ENCODE results near the gene EPS8L1. TPM values are rescaled to one million over a fixed set of nuclear protein-coding genes. Genes with fewer than 3 reads are reported as not detected.
A peak's percentile ranks its signal among the peaks of the same experiment; 100 is the strongest.
"Not testable (repeated sequence)": the region's sequence is repeated elsewhere in the genome, so short reads cannot be mapped to it uniquely, and the experiment has no call there.

The EPS8L1 gene
- total RNA-seq, 1 donor from 2014 or later: 33.8 TPM

DNA sequence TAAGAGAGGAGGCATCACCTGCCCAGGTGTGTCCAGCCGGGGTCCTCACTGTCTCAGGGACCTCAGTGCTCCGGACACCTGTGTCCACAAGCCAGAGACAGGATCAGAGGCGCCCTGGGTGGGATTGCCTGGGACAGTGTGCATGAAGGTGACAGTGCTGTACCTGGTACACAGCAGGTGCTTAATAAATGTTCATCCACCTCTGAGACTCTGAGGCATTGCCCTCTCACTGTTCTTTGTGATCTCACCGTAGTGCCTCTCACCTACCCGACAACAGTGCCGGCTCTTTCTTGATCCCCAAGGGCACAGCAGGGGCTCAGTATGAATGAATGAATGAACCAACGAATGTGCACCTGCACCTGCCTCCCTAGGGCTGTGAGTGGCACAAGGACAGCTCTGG is 21.9 kb upstream of the EPS8L1 start:
- no peak overlapping the region for H3K4me3 ChIP-seq (ENCODE audit: low read depth, low read length)
- no peak for DNase-seq (ENCODE audit: low read depth)
- TF ChIP-seq, protein P1, sequence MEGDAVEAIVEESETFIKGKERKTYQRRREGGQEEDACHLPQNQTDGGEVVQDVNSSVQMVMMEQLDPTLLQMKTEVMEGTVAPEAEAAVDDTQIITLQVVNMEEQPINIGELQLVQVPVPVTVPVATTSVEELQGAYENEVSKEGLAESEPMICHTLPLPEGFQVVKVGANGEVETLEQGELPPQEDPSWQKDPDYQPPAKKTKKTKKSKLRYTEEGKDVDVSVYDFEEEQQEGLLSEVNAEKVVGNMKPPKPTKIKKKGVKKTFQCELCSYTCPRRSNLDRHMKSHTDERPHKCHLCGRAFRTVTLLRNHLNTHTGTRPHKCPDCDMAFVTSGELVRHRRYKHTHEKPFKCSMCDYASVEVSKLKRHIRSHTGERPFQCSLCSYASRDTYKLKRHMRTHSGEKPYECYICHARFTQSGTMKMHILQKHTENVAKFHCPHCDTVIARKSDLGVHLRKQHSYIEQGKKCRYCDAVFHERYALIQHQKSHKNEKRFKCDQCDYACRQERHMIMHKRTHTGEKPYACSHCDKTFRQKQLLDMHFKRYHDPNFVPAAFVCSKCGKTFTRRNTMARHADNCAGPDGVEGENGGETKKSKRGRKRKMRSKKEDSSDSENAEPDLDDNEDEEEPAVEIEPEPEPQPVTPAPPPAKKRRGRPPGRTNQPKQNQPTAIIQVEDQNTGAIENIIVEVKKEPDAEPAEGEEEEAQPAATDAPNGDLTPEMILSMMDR (conservative IDR thresholded peaks at IDR 0.05; ENCODE audit: low read depth, low read length): no peak

DNA sequence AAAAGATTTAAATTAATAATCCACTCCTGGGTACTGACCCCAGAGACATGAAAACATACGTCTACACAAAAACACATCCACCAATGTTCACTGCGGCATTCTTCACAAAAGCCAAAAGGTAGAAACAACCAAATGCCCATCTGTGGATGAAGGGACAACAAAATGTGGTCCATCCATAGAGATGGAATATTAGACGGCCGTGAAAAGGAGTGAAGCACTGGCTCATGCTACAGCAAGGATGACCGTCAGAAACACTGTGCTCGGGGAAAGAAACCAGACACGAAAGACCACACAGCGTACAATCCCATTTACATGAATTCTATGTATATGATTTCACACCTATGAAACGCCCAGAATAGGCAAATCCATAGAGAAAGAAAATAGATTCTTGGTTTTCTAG is 18.8 kb upstream of the EPS8L1 start:
- DNase-seq (ENCODE audit: low read depth): no peak
- H3K4me3 ChIP-seq (ENCODE audit: low read depth, low read length): no peak overlapping the region
- TF ChIP-seq, protein P1 (conservative IDR thresholded peaks at IDR 0.05; ENCODE audit: low read depth, low read length): no peak

DNA sequence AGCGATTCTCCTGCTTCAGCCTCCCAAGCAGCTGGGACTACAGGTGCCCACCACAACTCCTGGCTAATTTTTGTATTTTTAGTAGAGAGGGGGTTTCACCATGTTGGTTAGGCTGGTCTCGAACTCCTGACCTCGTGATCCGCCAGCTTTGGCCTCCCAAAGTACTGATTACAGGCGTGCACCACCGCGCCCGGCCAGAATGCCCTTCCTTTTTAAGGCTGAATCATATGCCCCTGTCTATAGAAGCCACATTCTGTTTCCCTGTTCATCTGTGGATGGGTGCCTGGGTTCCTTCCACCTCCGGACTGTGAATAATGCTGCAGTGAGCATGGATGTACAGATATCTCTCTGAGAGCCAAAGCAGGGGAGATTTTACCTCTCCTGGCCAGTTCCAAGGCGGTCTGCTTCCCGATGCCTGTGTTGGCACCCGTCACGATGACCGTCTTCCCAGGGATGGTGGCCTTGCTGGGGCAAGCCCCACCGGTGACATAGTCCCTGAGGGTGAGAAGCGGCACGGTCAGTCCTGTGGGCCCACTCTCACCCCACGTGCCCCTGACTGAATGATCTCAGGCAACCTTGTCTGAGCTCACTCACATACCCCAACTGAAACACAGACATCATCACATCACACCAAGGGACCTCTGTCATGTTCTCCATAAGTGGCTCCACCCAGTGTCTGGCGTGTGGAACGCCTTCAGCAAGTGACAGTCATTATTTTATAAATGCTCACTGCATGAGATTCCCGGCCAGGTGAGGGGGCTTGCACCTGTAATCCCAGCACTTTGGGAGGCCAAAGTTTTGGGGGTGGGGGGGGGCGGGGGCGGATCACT is 16.7 kb upstream of the EPS8L1 start:
- no peak for DNase-seq (ENCODE audit: low read depth)

DNA sequence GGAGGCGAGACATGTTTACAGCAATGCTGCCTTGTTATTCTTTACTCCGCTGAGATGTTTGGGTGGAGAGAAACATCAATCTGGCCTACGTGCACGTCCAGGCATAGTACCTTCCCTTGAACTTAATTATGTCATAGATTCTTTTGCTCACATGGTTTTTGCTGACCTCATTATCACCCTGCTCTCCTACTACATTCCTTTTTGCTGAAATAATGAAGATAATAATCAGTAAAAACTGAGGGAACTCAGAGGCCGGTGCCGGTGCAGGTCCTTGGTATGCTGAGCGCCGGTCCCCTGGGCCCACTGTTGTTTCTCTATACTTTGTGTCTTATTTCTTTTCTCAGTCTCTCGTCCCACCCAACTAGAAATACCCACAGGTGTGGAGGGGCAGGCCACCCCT is 15.4 kb upstream of the EPS8L1 start:
- H3K4me3 ChIP-seq (ENCODE audit: low read depth, low read length); DNase-seq (ENCODE audit: low read depth): not testable (repeated sequence)

More for the DNA sequence above, 16.7 kb upstream of the EPS8L1 start:
- TF ChIP-seq, protein P1 (conservative IDR thresholded peaks at IDR 0.05; ENCODE audit: low read depth, low read length): no peak
- no peak overlapping the region for H3K4me3 ChIP-seq (ENCODE audit: low read depth, low read length)

DNA sequence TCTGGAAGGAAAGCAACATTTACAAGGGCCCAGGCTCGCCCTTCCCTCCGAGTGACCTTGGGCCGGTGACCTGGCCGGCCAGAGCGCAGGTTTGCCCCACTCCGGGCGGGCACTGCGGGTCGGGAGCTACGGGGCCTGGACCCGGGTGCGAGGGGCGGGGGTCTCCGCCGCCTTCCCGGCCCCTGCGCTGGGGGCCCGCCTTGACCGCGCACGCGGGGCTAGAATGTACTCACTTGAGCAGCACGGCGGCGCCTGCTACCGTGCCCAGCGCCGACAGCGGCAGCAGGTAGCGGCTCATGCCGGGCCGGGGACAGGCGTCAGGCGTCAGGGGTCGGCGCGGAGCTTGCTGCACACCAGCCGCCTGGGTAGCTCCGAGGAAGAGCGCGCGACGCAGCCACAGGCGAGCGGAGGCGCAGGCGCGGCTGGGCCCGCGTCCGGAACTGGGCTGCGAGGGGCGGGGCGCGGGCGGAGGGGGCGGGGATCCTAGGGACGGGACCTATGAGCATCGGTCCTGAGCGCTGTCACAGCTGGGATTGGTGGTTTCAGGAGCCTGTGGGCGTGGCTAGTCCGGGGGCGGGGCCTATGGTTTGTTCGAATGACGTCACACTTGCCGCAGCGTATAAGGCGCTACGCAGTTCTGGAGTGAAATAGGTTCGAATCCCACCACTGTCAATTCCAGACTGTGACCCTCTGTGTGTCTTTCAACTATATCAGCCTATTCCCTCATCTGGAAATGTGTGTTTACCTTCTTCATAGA is 12.8 kb upstream of the EPS8L1 start, which contains the start of gene RDH13:
Gene RDH13, minus strand, starts transcription at position 414 of the 757 bp plus-strand sequence. Its CDS starts 116 bp downstream, at position 298.
- TF ChIP-seq, protein P1 (conservative IDR thresholded peaks at IDR 0.05; ENCODE audit: low read depth, low read length): no peak
- DNase-seq (ENCODE audit: low read depth): peak; percentile 49
- H3K4me3 ChIP-seq (ENCODE audit: low read depth, low read length): peak within 1 kb of the TSS; percentile 94

DNA sequence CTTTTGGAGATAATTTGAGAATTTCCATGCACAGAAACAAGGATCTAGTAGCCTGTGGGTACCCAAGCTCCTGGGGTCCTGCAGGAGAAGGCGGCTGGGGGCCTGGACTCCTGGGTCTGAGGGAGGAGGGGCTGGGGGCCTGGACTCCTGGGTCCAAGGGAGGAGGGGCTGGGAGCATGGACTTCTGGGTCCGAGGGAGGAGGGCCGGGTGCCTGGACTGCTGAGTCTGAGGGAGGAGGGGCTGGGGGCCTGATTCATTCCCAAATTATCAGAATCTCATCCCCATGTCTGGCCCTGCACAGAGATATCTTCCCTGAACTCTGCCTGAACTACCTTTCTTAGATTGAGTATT is 12.2 kb upstream of the EPS8L1 start:
- H3K4me3 ChIP-seq (ENCODE audit: low read depth, low read length): peak overlapping the region; percentile 31
- TF ChIP-seq, protein P1 (conservative IDR thresholded peaks at IDR 0.05; ENCODE audit: low read depth, low read length): no peak
- DNase-seq (ENCODE audit: low read depth): no peak

DNA sequence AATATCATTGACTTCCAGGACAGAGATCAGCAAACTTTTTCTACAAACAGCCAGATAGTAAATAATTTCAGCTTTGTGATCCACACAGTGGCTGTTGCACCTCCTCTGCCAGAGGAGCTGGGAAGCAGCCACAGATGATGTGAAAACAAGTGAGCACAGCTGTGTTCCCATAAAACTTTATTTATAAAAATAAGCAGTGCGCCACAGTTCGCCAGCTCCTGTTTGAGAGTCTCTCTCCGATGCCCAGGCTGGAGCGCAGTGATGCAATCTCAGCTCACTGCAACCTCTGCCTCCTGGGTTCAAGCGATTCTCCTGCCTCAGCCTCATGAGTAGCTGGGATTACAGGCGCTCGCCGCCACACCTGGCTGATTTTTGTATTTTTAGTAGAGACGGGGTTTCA is 10.2 kb upstream of the EPS8L1 start:
- H3K4me3 ChIP-seq (ENCODE audit: low read depth, low read length); DNase-seq (ENCODE audit: low read depth): not testable (repeated sequence)
